HEK293 (cell line): ENCODE data around the gene ATP8A2.

Experiments
- CTCF ChIA-PET: fragments of 350-600 bp; formaldehyde crosslinking; extraction: SDS; loops from one replicate; lab custom pipeline; 2021; ENCODE audit warnings: antibody characterized with exemption; lab: Yijun Ruan, JAX
- POLR2A ChIA-PET: fragments of 300-600 bp; formaldehyde crosslinking; extraction: SDS; loops from one replicate; lab custom pipeline; 2020; ENCODE audit warnings: antibody characterized with exemption, inconsistent platforms; lab: Yijun Ruan, JAX
- H3K27ac ChIP-seq: fragments of 200-500 bp; sonication (Bioruptor generic); 2 replicates; pipeline ENCODE4 v1.5.1; 2014; ENCODE audit warnings: low read depth, low read length, control low read depth, inconsistent platforms; ENCODE audit errors: extremely low read depth
- H3K36me3 ChIP-seq, 2 experiments: fragments of 200-500 bp in 1 of 2; sonication (Bioruptor generic) in 1 of 2; 1 replicate in 1 of 2; 2 replicates in 1 of 2; pipeline ENCODE4 v1.5.1; 2014 to 2017; ENCODE audit warnings: inconsistent platforms in 2 of 2, low read length in 2 of 2; ENCODE audit not compliant: control insufficient read depth in 2 of 2, insufficient read depth in 1 of 2
- H3K4me1 ChIP-seq: fragments of 200-500 bp; sonication (Bioruptor generic); 2 replicates; pipeline ENCODE4 v1.5.1; 2014; ENCODE audit warnings: mild to moderate bottlenecking, low read length, inconsistent platforms; ENCODE audit not compliant: control insufficient read depth, insufficient read depth
- H3K4me3 ChIP-seq: 2 replicates; pipeline ENCODE4 v1.5.1; 2011; ENCODE audit warnings: low read depth, mild to moderate bottlenecking, control low read depth, low read length, moderate library complexity
- H3K9me3 ChIP-seq: fragments of 200-500 bp; sonication (Bioruptor generic); 2 replicates; pipeline ENCODE4 v1.5.1; 2014; ENCODE audit warnings: low read depth, low read length, inconsistent platforms; ENCODE audit not compliant: control insufficient read depth, insufficient read depth
- FEZF1 ChIP-seq: fragments of 450-650 bp; formaldehyde crosslinking; IDR thresholded peaks from 2 replicates; pipeline ENCODE4 v1.5.1; 2016; ENCODE audit warnings: missing biosample characterization, missing genetic modification characterization
- ZBTB21 ChIP-seq: fragments of 450-650 bp; formaldehyde crosslinking; IDR thresholded peaks from 2 replicates; pipeline ENCODE4 v1.5.1; 2017; ENCODE audit warnings: missing biosample characterization, missing genetic modification characterization
- ZBTB7A ChIP-seq: fragments of 450-650 bp; formaldehyde crosslinking; IDR thresholded peaks from 2 replicates; pipeline ENCODE4 v1.5.1; 2016; ENCODE audit warnings: low read depth, missing biosample characterization, missing genetic modification characterization
- ZNF19 ChIP-seq: fragments of 450-650 bp; formaldehyde crosslinking; IDR thresholded peaks from 2 replicates; pipeline ENCODE4; 2016; ENCODE audit warnings: missing biosample characterization, missing genetic modification characterization, low read depth
- ZNF211 ChIP-seq: fragments of 450-650 bp; formaldehyde crosslinking; IDR thresholded peaks from 2 replicates; pipeline ENCODE4 v1.5.1; 2016; ENCODE audit warnings: low read depth, missing biosample characterization, missing genetic modification characterization
- ZNF302 ChIP-seq: fragments of 450-650 bp; formaldehyde crosslinking; IDR thresholded peaks from 2 replicates; pipeline ENCODE4 v1.5.1; 2016; ENCODE audit warnings: missing biosample characterization, missing genetic modification characterization, low read depth
- ZNF677 ChIP-seq: fragments of 450-650 bp; IDR thresholded peaks from 2 replicates; pipeline ENCODE4 v1.5.0; 2018; ENCODE audit warnings: missing biosample characterization, mild to moderate bottlenecking, missing genetic modification characterization, moderate library complexity
- ZNF76 ChIP-seq: fragments of 450-650 bp; formaldehyde crosslinking; IDR thresholded peaks from 2 replicates; pipeline ENCODE4; 2016; ENCODE audit warnings: low read depth, missing biosample characterization, missing genetic modification characterization, borderline replicate concordance
- ZNF768 ChIP-seq: fragments of 450-650 bp; formaldehyde crosslinking; IDR thresholded peaks from 2 replicates; pipeline ENCODE4 v1.5.1; 2018; ENCODE audit warnings: missing biosample characterization, mild to moderate bottlenecking, missing genetic modification characterization
- ZNF776 ChIP-seq: fragments of 450-650 bp; formaldehyde crosslinking; IDR thresholded peaks from 2 replicates; pipeline ENCODE4 v1.5.0; 2017; ENCODE audit warnings: missing biosample characterization, missing genetic modification characterization, borderline replicate concordance
- TF ChIP-seq, protein P1 (sequence below): fragments of 450-650 bp; formaldehyde crosslinking; IDR thresholded peaks from 2 replicates; pipeline ENCODE4 v1.5.1; 2016; ENCODE audit warnings: missing biosample characterization, missing genetic modification characterization
- TF ChIP-seq, protein P2 (sequence below): fragments of 450-650 bp; formaldehyde crosslinking; IDR thresholded peaks from 2 replicates; pipeline ENCODE4 v1.5.1; 2016; ENCODE audit warnings: missing biosample characterization, missing genetic modification characterization
- TF ChIP-seq, protein P3 (sequence below): fragments of 450-650 bp; formaldehyde crosslinking; conservative IDR thresholded peaks from 2 replicates; pipeline ENCODE4 v1.5.1; 2016; ENCODE audit warnings: low read depth, missing biosample characterization, missing genetic modification characterization
- TF ChIP-seq, protein P4 (sequence below): fragments of 450-650 bp; formaldehyde crosslinking; IDR thresholded peaks from 2 replicates; pipeline ENCODE4 v1.5.1; 2016; ENCODE audit warnings: missing biosample characterization, missing genetic modification characterization
- TF ChIP-seq, protein P5 (sequence below): fragments of 450-650 bp; formaldehyde crosslinking; IDR thresholded peaks from 2 replicates; pipeline ENCODE4 v1.5.1; 2016; ENCODE audit warnings: missing biosample characterization, missing genetic modification characterization
- TF ChIP-seq, protein P6 (sequence below): sonication (generic); formaldehyde crosslinking; IDR thresholded peaks from 2 replicates; pipeline ENCODE4 v1.8.1; 2022; ENCODE audit warnings: mild to moderate bottlenecking, moderate library complexity, missing genetic modification reagents
- TF ChIP-seq, protein P7 (sequence below): fragments of 450-650 bp; formaldehyde crosslinking; IDR thresholded peaks from 2 replicates; pipeline ENCODE4 v1.5.1; 2017; ENCODE audit warnings: missing biosample characterization, missing genetic modification characterization
- TF ChIP-seq, protein P8 (sequence below): fragments of 450-650 bp; formaldehyde crosslinking; IDR thresholded peaks from 2 replicates; pipeline ENCODE4 v1.5.1; 2016; ENCODE audit warnings: missing biosample characterization, missing genetic modification characterization
- TF ChIP-seq, protein P9 (sequence below): fragments of 450-650 bp; formaldehyde crosslinking; IDR thresholded peaks from 2 replicates; pipeline ENCODE4 v1.5.1; 2016; ENCODE audit warnings: missing biosample characterization, missing genetic modification characterization

The ATP8A2 gene

DNA sequence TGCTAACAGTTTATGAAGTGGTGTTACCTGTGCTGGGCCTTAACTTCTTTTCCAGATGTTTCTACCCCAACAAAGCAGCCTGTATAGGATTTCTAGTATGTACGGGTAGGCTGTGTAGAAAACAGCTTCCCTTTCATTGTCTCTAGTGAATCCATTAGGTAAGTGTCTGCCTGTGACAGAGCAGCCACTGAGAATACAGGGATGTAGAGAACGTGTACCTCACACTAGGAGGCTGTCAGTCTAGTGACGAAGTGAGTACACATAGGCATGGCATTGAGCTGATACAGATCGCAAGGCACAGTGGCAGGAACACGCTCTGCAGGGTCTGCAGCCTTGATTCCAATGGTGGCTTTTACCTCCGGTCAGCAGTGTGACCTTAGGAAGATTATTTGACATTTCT is 562.4 kb downstream of the ATP8A2 start:
- ChIA-PET CTCF (no interaction called here), POLR2A (no interaction called here)
- H3K27ac ChIP-seq, result no peak overlapping the region
- TF ChIP-seq FEZF1 (tag by site-specific recombination), result no peak
- no peak for TF ChIP-seq ZNF776 (tag by site-specific recombination)
- no peak for TF ChIP-seq ZNF302 (tag by site-specific recombination)
- TF ChIP-seq, protein P1, sequence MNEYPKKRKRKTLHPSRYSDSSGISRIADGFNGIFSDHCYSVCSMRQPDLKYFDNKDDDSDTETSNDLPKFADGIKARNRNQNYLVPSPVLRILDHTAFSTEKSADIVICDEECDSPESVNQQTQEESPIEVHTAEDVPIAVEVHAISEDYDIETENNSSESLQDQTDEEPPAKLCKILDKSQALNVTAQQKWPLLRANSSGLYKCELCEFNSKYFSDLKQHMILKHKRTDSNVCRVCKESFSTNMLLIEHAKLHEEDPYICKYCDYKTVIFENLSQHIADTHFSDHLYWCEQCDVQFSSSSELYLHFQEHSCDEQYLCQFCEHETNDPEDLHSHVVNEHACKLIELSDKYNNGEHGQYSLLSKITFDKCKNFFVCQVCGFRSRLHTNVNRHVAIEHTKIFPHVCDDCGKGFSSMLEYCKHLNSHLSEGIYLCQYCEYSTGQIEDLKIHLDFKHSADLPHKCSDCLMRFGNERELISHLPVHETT (tag by site-specific recombination), result no peak
- TF ChIP-seq, protein P2, sequence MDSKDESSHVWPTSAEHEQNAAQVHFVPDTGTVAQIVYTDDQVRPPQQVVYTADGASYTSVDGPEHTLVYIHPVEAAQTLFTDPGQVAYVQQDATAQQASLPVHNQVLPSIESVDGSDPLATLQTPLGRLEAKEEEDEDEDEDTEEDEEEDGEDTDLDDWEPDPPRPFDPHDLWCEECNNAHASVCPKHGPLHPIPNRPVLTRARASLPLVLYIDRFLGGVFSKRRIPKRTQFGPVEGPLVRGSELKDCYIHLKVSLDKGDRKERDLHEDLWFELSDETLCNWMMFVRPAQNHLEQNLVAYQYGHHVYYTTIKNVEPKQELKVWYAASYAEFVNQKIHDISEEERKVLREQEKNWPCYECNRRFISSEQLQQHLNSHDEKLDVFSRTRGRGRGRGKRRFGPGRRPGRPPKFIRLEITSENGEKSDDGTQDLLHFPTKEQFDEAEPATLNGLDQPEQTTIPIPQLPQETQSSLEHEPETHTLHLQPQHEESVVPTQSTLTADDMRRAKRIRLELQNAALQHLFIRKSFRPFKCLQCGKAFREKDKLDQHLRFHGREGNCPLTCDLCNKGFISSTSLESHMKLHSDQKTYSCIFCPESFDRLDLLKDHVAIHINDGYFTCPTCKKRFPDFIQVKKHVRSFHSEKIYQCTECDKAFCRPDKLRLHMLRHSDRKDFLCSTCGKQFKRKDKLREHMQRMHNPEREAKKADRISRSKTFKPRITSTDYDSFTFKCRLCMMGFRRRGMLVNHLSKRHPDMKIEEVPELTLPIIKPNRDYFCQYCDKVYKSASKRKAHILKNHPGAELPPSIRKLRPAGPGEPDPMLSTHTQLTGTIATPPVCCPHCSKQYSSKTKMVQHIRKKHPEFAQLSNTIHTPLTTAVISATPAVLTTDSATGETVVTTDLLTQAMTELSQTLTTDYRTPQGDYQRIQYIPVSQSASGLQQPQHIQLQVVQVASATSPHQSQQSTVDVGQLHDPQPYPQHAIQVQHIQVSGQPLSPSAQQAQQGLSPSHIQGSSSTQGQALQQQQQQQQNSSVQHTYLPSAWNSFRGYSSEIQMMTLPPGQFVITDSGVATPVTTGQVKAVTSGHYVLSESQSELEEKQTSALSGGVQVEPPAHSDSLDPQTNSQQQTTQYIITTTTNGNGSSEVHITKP (tag by site-specific recombination), result no peak
- no peak for TF ChIP-seq ZNF677
- no peak for TF ChIP-seq ZNF19 (tag by site-specific recombination)
- TF ChIP-seq, protein P3, sequence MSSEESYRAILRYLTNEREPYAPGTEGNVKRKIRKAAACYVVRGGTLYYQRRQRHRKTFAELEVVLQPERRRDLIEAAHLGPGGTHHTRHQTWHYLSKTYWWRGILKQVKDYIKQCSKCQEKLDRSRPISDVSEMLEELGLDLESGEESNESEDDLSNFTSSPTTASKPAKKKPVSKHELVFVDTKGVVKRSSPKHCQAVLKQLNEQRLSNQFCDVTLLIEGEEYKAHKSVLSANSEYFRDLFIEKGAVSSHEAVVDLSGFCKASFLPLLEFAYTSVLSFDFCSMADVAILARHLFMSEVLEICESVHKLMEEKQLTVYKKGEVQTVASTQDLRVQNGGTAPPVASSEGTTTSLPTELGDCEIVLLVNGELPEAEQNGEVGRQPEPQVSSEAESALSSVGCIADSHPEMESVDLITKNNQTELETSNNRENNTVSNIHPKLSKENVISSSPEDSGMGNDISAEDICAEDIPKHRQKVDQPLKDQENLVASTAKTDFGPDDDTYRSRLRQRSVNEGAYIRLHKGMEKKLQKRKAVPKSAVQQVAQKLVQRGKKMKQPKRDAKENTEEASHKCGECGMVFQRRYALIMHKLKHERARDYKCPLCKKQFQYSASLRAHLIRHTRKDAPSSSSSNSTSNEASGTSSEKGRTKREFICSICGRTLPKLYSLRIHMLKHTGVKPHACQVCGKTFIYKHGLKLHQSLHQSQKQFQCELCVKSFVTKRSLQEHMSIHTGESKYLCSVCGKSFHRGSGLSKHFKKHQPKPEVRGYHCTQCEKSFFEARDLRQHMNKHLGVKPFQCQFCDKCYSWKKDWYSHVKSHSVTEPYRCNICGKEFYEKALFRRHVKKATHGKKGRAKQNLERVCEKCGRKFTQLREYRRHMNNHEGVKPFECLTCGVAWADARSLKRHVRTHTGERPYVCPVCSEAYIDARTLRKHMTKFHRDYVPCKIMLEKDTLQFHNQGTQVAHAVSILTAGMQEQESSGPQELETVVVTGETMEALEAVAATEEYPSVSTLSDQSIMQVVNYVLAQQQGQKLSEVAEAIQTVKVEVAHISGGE (tag by site-specific recombination), result no peak
- TF ChIP-seq, protein P4, sequence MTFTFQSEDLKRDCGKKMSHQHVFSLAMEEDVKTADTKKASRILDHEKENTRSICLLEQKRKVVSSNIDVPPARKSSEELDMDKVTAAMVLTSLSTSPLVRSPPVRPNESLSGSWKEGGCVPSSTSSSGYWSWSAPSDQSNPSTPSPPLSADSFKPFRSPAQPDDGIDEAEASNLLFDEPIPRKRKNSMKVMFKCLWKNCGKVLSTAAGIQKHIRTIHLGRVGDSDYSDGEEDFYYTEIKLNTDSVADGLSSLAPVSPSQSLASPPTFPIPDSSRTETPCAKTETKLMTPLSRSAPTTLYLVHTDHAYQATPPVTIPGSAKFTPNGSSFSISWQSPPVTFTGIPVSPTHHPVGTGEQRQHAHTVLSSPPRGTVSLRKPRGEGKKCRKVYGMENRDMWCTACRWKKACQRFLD (tag by site-specific recombination), result no peak
- TF ChIP-seq ZNF76 (tag by site-specific recombination), result no peak
- TF ChIP-seq, protein P5, sequence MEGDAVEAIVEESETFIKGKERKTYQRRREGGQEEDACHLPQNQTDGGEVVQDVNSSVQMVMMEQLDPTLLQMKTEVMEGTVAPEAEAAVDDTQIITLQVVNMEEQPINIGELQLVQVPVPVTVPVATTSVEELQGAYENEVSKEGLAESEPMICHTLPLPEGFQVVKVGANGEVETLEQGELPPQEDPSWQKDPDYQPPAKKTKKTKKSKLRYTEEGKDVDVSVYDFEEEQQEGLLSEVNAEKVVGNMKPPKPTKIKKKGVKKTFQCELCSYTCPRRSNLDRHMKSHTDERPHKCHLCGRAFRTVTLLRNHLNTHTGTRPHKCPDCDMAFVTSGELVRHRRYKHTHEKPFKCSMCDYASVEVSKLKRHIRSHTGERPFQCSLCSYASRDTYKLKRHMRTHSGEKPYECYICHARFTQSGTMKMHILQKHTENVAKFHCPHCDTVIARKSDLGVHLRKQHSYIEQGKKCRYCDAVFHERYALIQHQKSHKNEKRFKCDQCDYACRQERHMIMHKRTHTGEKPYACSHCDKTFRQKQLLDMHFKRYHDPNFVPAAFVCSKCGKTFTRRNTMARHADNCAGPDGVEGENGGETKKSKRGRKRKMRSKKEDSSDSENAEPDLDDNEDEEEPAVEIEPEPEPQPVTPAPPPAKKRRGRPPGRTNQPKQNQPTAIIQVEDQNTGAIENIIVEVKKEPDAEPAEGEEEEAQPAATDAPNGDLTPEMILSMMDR (tag by site-specific recombination), result no peak
- TF ChIP-seq ZBTB7A (tag by site-specific recombination), result no peak
- TF ChIP-seq, protein P6, sequence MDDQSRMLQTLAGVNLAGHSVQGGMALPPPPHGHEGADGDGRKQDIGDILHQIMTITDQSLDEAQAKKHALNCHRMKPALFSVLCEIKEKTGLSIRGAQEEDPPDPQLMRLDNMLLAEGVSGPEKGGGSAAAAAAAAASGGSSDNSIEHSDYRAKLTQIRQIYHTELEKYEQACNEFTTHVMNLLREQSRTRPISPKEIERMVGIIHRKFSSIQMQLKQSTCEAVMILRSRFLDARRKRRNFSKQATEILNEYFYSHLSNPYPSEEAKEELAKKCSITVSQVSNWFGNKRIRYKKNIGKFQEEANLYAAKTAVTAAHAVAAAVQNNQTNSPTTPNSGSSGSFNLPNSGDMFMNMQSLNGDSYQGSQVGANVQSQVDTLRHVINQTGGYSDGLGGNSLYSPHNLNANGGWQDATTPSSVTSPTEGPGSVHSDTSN, result no peak
- TF ChIP-seq, protein P7, sequence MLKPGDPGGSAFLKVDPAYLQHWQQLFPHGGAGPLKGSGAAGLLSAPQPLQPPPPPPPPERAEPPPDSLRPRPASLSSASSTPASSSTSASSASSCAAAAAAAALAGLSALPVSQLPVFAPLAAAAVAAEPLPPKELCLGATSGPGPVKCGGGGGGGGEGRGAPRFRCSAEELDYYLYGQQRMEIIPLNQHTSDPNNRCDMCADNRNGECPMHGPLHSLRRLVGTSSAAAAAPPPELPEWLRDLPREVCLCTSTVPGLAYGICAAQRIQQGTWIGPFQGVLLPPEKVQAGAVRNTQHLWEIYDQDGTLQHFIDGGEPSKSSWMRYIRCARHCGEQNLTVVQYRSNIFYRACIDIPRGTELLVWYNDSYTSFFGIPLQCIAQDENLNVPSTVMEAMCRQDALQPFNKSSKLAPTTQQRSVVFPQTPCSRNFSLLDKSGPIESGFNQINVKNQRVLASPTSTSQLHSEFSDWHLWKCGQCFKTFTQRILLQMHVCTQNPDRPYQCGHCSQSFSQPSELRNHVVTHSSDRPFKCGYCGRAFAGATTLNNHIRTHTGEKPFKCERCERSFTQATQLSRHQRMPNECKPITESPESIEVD (tag by site-specific recombination), result no peak
- TF ChIP-seq ZBTB21, result no peak
- TF ChIP-seq, protein P8, sequence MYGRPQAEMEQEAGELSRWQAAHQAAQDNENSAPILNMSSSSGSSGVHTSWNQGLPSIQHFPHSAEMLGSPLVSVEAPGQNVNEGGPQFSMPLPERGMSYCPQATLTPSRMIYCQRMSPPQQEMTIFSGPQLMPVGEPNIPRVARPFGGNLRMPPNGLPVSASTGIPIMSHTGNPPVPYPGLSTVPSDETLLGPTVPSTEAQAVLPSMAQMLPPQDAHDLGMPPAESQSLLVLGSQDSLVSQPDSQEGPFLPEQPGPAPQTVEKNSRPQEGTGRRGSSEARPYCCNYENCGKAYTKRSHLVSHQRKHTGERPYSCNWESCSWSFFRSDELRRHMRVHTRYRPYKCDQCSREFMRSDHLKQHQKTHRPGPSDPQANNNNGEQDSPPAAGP (tag by site-specific recombination), result no peak
- no peak for TF ChIP-seq ZNF768 (tag by site-specific recombination)
- TF ChIP-seq ZNF211 (tag by site-specific recombination), result no peak
- TF ChIP-seq, protein P9, sequence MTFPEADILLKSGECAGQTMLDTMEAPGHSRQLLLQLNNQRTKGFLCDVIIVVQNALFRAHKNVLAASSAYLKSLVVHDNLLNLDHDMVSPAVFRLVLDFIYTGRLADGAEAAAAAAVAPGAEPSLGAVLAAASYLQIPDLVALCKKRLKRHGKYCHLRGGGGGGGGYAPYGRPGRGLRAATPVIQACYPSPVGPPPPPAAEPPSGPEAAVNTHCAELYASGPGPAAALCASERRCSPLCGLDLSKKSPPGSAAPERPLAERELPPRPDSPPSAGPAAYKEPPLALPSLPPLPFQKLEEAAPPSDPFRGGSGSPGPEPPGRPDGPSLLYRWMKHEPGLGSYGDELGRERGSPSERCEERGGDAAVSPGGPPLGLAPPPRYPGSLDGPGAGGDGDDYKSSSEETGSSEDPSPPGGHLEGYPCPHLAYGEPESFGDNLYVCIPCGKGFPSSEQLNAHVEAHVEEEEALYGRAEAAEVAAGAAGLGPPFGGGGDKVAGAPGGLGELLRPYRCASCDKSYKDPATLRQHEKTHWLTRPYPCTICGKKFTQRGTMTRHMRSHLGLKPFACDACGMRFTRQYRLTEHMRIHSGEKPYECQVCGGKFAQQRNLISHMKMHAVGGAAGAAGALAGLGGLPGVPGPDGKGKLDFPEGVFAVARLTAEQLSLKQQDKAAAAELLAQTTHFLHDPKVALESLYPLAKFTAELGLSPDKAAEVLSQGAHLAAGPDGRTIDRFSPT, result no peak
- TF ChIP-seq, all 188 proteins: peak for 0
- no peaks in the 10 kb centered on the region for H3K4me1 ChIP-seq
- H3K36me3 ChIP-seq, result no peaks in the 10 kb centered on the region
- no peak overlapping the region for H3K4me3 ChIP-seq
- H3K9me3 ChIP-seq, result no peaks in the 10 kb centered on the region
